CD14-positive monocyte (primary cell): ENCODE data around the gene TIAM1. TPM values are rescaled to one million over a fixed set of nuclear protein-coding genes. Genes with fewer than 3 reads are reported as not detected.

ENCODE experiments used
- DNase-seq, 3 donors: peaks; one replicate each; pipeline ENCODE4 v3.0.0-alpha.2; 2011 to 2022
- H2AFZ ChIP-seq: 2 replicates; pipeline ENCODE4 v1.6.0; 2012; ENCODE audit warnings: mild to moderate bottlenecking, low read depth, low read length, inconsistent platforms; ENCODE audit not compliant: insufficient read depth, poor library complexity, severe bottlenecking
- H3K27ac ChIP-seq, 2 donors: 1 replicate in 1 of 2; 2 replicates in 1 of 2; pipeline ENCODE4 v1.5.1; 2012 to 2013; ENCODE audit warnings: low read length in 2 of 2, control low read depth in 1 of 2, inconsistent platforms in 1 of 2, low read depth in 1 of 2, mild to moderate bottlenecking in 1 of 2
- H3K27me3 ChIP-seq, 2 donors: one replicate each; pipeline versions ENCODE4 v1.6.0 to v1.6.1; 2011 to 2013; ENCODE audit warnings: low read length in 2 of 2; ENCODE audit not compliant: control insufficient read depth in 2 of 2, insufficient read depth in 2 of 2
- H3K36me3 ChIP-seq, 2 donors: replicated peaks in 1 of 2; 1 replicate in 1 of 2; 2 replicates in 1 of 2; pipeline versions ENCODE4 v1.5.1 to v1.6.1; 2012 to 2013; ENCODE audit warnings: low read length in 2 of 2, control low read depth in 1 of 2, inconsistent platforms in 1 of 2, mild to moderate bottlenecking in 1 of 2; ENCODE audit not compliant: insufficient read depth in 2 of 2, control insufficient read depth in 1 of 2
- H3K4me1 ChIP-seq, 2 donors: 1 replicate in 1 of 2; 2 replicates in 1 of 2; pipeline versions ENCODE4 v1.5.1 to v1.6.1; 2012 to 2013; ENCODE audit warnings: low read length in 2 of 2, control low read depth in 1 of 2, inconsistent platforms in 1 of 2, mild to moderate bottlenecking in 1 of 2, moderate library complexity in 1 of 2; ENCODE audit not compliant: insufficient read depth in 2 of 2, control insufficient read depth in 1 of 2
- H3K4me2 ChIP-seq: replicated peaks from 2 replicates; pipeline ENCODE3; 2012; ENCODE audit warnings: low read length, moderate library complexity, mild to moderate bottlenecking; ENCODE audit not compliant: poor library complexity, severe bottlenecking; ENCODE audit errors: extremely low read depth
- H3K4me3 ChIP-seq, 3 experiments: fragments of 200-600 bp in 1 of 3; sonication (generic) in 1 of 3; replicated peaks in 1 of 3; 1 replicate in 2 of 3; 2 replicates in 1 of 3; pipeline ENCODE4 v1.5.1; 2011 to 2013; ENCODE audit warnings: low read length in 3 of 3, mild to moderate bottlenecking in 3 of 3, control low read depth in 2 of 3, low read depth in 2 of 3, inconsistent platforms in 1 of 3, moderate library complexity in 1 of 3
- H3K79me2 ChIP-seq: 2 replicates; pipeline ENCODE4 v1.6.0; 2012; ENCODE audit warnings: mild to moderate bottlenecking, control low read depth, inconsistent platforms, low read length, moderate library complexity; ENCODE audit not compliant: insufficient read depth
- H3K9ac ChIP-seq: 2 replicates; pipeline ENCODE4 v1.6.0; 2017; ENCODE audit warnings: low read length, mild to moderate bottlenecking; ENCODE audit not compliant: insufficient read depth, poor library complexity, severe bottlenecking
- H3K9me3 ChIP-seq, 2 donors: replicated peaks in 1 of 2; 1 replicate in 1 of 2; 2 replicates in 1 of 2; pipeline versions ENCODE4 v1.5.1 to v1.6.1; 2012 to 2013; ENCODE audit warnings: low read length in 2 of 2, control low read depth in 1 of 2; ENCODE audit not compliant: control insufficient read depth in 1 of 2, insufficient read depth in 1 of 2
- H4K20me1 ChIP-seq: 2 replicates; pipeline ENCODE4 v1.6.0; 2012; ENCODE audit warnings: mild to moderate bottlenecking, low read length, control low read depth, moderate library complexity; ENCODE audit not compliant: insufficient read depth
- H3K27ac Mint-ChIP-seq, 7 donors: one replicate each; pipeline ENCODE4 v1.8.0; 2020; ENCODE audit warnings: mild to moderate bottlenecking in 7 of 7, mixed read lengths in 7 of 7, moderate library complexity in 6 of 7, inconsistent platforms in 2 of 7
- H3K27me3 Mint-ChIP-seq, 3 donors: one replicate each; pipeline ENCODE4 v1.8.0; 2021 to 2022; ENCODE audit warnings: low read depth in 3 of 3, mild to moderate bottlenecking in 3 of 3, mixed read lengths in 3 of 3, moderate library complexity in 3 of 3, inconsistent platforms in 1 of 3
- H3K36me3 Mint-ChIP-seq, 2 donors: one replicate each; pipeline ENCODE4 v1.8.0; 2020; ENCODE audit warnings: mixed read lengths in 2 of 2, inconsistent platforms in 1 of 2, mild to moderate bottlenecking in 1 of 2
- H3K4me1 Mint-ChIP-seq: one replicate; pipeline ENCODE4 v1.8.0; 2020; ENCODE audit warnings: mild to moderate bottlenecking, mixed read lengths
- H3K4me3 Mint-ChIP-seq, 2 donors: one replicate each; pipeline ENCODE4 v1.8.0; 2020; ENCODE audit warnings: mild to moderate bottlenecking in 2 of 2, mixed read lengths in 2 of 2, moderate library complexity in 1 of 2
- H3K9me3 Mint-ChIP-seq, 7 donors: one replicate each; pipeline ENCODE4 v1.8.0; 2020 to 2022; ENCODE audit warnings: mixed read lengths in 7 of 7, mild to moderate bottlenecking in 6 of 7, moderate library complexity in 6 of 7, inconsistent platforms in 2 of 7
- WGBS: methylation state at CpG from one replicate; pipeline ENCODE4 v1.1.5; 2013; ENCODE audit warnings: missing lambda C conversion rate; ENCODE audit not compliant: insufficient coverage; 5-methylcytosine and 5-hydroxymethylcytosine counted together
- intact Hi-C, 2 donors: fragments of 100-400 bp; cut with micrococcal nuclease; formaldehyde crosslinking; loops; one replicate each; pipeline versions ENCODE4 v1.15.0 to v1.15.1; 2023
- polyA plus RNA-seq, 3 donors: library from polyadenylated mRNA; depleted of rRNA in 1 of 3; unstranded in 2 of 3; stranded (reverse) in 1 of 3; fragments of 300-500 nt in 2 of 3; fragments of >200 nt in 1 of 3; fragmentation: Illumina TruSeq in 2 of 3; gene quantifications; 1 replicate in 2 of 3; 2 replicates in 1 of 3; pipeline ENCODE4 v1.2.3, GENCODE V29; 2012 to 2021
- TF ChIP-seq, protein P1 (sequence below): fragments of 200-600 bp; IDR thresholded peaks from one replicate; pipeline ENCODE4 v1.8.0; 2022; ENCODE audit warnings: antibody characterized with exemption, mild to moderate bottlenecking

Gene TIAM1
- polyA plus RNA-seq, 3 donors = 17.7 to 55.0 (median 45.3) TPM

DNA sequence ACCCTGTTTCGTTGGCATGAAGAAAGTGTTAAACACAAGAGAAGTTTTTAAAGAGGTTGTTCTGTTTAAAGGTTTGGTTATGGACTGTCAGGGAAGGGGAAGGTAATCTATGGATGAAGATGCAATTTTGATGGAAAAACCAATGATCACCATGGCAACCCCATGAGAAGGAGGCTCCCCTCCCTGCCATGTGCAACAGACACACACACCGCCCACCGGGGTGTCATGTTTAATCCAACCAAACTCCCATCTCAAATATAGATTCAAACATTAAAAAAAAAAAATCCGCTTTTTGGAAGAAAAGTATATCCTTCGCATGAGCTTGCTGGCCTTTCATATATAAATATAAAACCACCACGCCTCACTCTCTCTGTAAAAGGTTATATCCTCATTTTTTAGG is 224.9 kb downstream of the TIAM1 start:
- no peaks in the 10 kb centered on the region for H3K79me2 ChIP-seq
- intact Hi-C loops = no loop called here
- no peaks in the 10 kb centered on the region for H3K27me3 ChIP-seq
- DNase-seq = no peak
- Mint-ChIP-seq H3K36me3 (peaks cover 51 to 60% of the 10 kb centered on the region in 2 donors), H3K27ac (no peak overlapping the region), H3K27me3 (peaks cover 0 to 9% (median 3%) of the 10 kb centered on the region in 3 donors), H3K4me3 (no peak overlapping the region), H3K9me3 (peaks cover 0 to 5% (median 0%) of the 10 kb centered on the region in 7 donors), H3K4me1 (peaks cover 39% of the 10 kb centered on the region)
- H3K36me3 ChIP-seq = peaks cover 24 to 48% of the 10 kb centered on the region in 2 donors
- H2AFZ ChIP-seq = no peak overlapping the region
- H3K9ac ChIP-seq = no peak overlapping the region
- H3K4me2 ChIP-seq = no peak overlapping the region
- peaks cover 36 to 39% of the 10 kb centered on the region in 2 donors for H3K4me1 ChIP-seq
- no peak overlapping the region for H3K4me3 ChIP-seq
- TF ChIP-seq, protein P1, sequence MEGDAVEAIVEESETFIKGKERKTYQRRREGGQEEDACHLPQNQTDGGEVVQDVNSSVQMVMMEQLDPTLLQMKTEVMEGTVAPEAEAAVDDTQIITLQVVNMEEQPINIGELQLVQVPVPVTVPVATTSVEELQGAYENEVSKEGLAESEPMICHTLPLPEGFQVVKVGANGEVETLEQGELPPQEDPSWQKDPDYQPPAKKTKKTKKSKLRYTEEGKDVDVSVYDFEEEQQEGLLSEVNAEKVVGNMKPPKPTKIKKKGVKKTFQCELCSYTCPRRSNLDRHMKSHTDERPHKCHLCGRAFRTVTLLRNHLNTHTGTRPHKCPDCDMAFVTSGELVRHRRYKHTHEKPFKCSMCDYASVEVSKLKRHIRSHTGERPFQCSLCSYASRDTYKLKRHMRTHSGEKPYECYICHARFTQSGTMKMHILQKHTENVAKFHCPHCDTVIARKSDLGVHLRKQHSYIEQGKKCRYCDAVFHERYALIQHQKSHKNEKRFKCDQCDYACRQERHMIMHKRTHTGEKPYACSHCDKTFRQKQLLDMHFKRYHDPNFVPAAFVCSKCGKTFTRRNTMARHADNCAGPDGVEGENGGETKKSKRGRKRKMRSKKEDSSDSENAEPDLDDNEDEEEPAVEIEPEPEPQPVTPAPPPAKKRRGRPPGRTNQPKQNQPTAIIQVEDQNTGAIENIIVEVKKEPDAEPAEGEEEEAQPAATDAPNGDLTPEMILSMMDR = no peak
- 100% methylated on average over 1 of the region's 6 CpGs for WGBS
- H3K27ac ChIP-seq = no peak overlapping the region
- no peaks in the 10 kb centered on the region for H3K9me3 ChIP-seq
- no peaks in the 10 kb centered on the region for H4K20me1 ChIP-seq

DNA sequence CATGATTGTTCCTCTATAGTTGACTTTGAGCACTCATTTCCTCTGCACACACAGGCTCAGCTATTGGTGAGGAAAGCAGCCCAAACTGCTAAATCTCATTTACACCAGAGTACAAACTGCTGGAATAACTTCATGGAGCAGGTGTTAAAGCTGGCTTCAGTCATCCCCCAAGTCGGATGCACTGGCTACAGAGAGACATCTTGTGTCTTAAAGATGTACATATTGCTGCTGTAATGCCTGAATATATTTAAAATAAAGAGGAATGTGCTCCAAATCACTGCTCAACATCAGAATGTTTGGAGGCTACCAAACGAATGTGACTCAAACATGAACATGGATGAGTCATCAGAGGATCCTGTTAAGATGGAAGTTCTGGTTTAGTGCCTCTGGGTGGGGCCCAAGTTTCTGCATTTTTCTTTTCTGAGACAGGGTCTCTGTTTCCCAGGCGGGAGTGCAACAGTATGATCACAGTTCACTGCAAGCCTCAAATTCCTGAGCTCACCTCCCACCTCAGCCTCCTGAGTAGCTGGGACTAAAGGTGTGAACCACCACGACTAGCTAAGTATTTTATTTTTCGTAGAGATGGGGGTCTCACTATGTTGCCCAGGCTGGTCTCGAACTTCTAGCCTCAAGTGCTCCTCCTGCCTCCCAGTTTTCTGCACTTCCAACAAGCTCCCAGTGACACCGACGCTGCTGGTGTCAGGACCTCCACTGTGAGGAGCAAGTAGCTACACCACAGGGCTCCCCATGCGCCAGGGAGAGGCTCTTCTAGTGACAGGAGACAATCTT is 226.7 kb downstream of the TIAM1 start:
- Histone ChIP-seq H3K9me3 (no peaks in the 10 kb centered on the region), H3K27me3 (no peaks in the 10 kb centered on the region), H3K4me3 (peak overlapping the region in 1 of 3 experiments; percentile 2), H3K9ac (no peak overlapping the region), H3K36me3 (peaks cover 18 to 30% of the 10 kb centered on the region in 2 donors), H2AFZ (peak overlapping the region; percentile 8), H3K27ac (peak overlapping the region; percentile 74 to 86), H3K4me1 (peaks cover 24 to 26% of the 10 kb centered on the region in 2 donors), H3K79me2 (no peaks in the 10 kb centered on the region), H3K4me2 (peak overlapping the region; percentile 17), H4K20me1 (no peaks in the 10 kb centered on the region)
- TF ChIP-seq, protein P1 = peak; percentile 22
- peaks cover 41 to 46% of the 10 kb centered on the region in 2 donors for H3K36me3 Mint-ChIP-seq
- H3K4me1 Mint-ChIP-seq = peaks cover 31% of the 10 kb centered on the region
- peaks cover 0 to 5% (median 0%) of the 10 kb centered on the region in 7 donors for H3K9me3 Mint-ChIP-seq
- peak; percentile 66 to 86 (median 84) for DNase-seq
- 81% methylated on average over 6 of the region's 9 CpGs for WGBS
- H3K4me3 Mint-ChIP-seq = peak overlapping the region in 1 of 2 donors; percentile 23
- peaks cover 2 to 9% (median 6%) of the 10 kb centered on the region in 3 donors for H3K27me3 Mint-ChIP-seq
- intact Hi-C loops = no loop called here
- peak overlapping the region; percentile 71 to 90 (median 87) for H3K27ac Mint-ChIP-seq
